A549 (cell line): ENCODE data around the gene MEAF6. TPM values are rescaled to one million over a fixed set of nuclear protein-coding genes. Genes with fewer than 3 reads are reported as not detected.

ENCODE experiments used
- ATAC-seq, 2 experiments: fragments of 200-7000 bp in 1 of 2; fragments of >200 bp in 1 of 2; cut with Nextera tagmentation in 1 of 2; cut with Tn5 transposase in 1 of 2; 3 replicates each; pipeline versions ENCODE4 v1.8.0 to v1.9.1; 2018 to 2020; ENCODE audit warnings: mild to moderate bottlenecking in 1 of 2, moderate library complexity in 1 of 2
- CTCF ChIA-PET: fragments of 300-600 bp; sonication (Branson Sonifier 250); formaldehyde crosslinking; extraction: SDS; loops from one replicate; lab custom pipeline; 2021; ENCODE audit warnings: antibody characterized with exemption, inconsistent platforms; lab: Yijun Ruan, JAX
- POLR2A ChIA-PET: fragments of 350-600 bp; formaldehyde crosslinking; extraction: SDS; loops from one replicate; lab custom pipeline; 2021; ENCODE audit warnings: antibody characterized with exemption, inconsistent platforms; lab: Yijun Ruan, JAX
- DNase-seq, 2 experiments: peaks; one replicate each; pipeline versions ENCODE4 v3.0.0 to v3.0.0-alpha.2; 2011 to 2016; ENCODE audit warnings: low read depth in 1 of 2, low spot score in 1 of 2
- FAIRE-seq: peaks from 2 replicates; lab custom pipeline; 2011; peaks lifted over from hg19 to GRCh38; lab: Jason Lieb, UNC
- H3K27ac ChIP-seq, 2 experiments: fragments of >200 bp; sonication (Bioruptor Twin); formaldehyde crosslinking; 3 replicates each; pipeline ENCODE4 v1.5.1; 2016 to 2017
- H3K4me1 ChIP-seq: fragments of >200 bp; sonication (Bioruptor Twin); formaldehyde crosslinking; 3 replicates; pipeline ENCODE4 v1.6.1; 2016
- H3K4me2 ChIP-seq: fragments of >200 bp; sonication (Bioruptor Twin); formaldehyde crosslinking; 3 replicates; pipeline ENCODE4 v1.6.1; 2016
- H3K4me3 ChIP-seq: fragments of >200 bp; sonication (Bioruptor Twin); formaldehyde crosslinking; 3 replicates; pipeline ENCODE4 v1.5.1; 2016
- H3K9me3 ChIP-seq: fragments of >200 bp; sonication (Bioruptor Twin); formaldehyde crosslinking; 3 replicates; pipeline ENCODE4 v1.6.1; 2016
- CBX2 ChIP-seq: fragments of 200-600 bp; sonication (generic); IDR thresholded peaks from 2 replicates; pipeline ENCODE4 v1.6.1; 2016; ENCODE audit warnings: low read depth, mild to moderate bottlenecking, borderline replicate concordance
- CBX8 ChIP-seq: fragments of 200-600 bp; sonication (generic); IDR thresholded peaks from 2 replicates; pipeline ENCODE4 v1.6.1; 2016
- CEBPB ChIP-seq, 2 experiments: fragments of >200 bp in 1 of 2; sonication (Bioruptor Twin) in 1 of 2; formaldehyde crosslinking in 1 of 2; IDR thresholded peaks; 2 replicates each; pipeline ENCODE4 v1.6.1; 2012 to 2016
- CHD2 ChIP-seq: fragments of 150-350 bp; IDR thresholded peaks from 2 replicates; pipeline ENCODE4 v1.6.1; 2014; ENCODE audit warnings: low read length; ENCODE audit not compliant: partially characterized antibody
- EHMT2 ChIP-seq: fragments of 200-600 bp; sonication (generic); IDR thresholded peaks from 2 replicates; pipeline ENCODE4 v1.6.1; 2016; ENCODE audit warnings: antibody characterized with exemption, low read depth, mild to moderate bottlenecking, moderate library complexity
- EP300 ChIP-seq, 2 experiments: fragments of >200 bp; sonication (Bioruptor Twin); formaldehyde crosslinking; IDR thresholded peaks; 2 replicates in 1 of 2; 3 replicates in 1 of 2; pipeline ENCODE4 v1.6.1; 2016 to 2017
- ESRRA ChIP-seq: fragments of 150-350 bp; IDR thresholded peaks from 2 replicates; pipeline ENCODE4 v1.6.1; 2014; ENCODE audit warnings: mild to moderate bottlenecking, low read length, borderline replicate concordance
- HDAC2 ChIP-seq: fragments of 200-600 bp; sonication (generic); IDR thresholded peaks from 2 replicates; pipeline ENCODE4 v1.6.1; 2016
- HEYL ChIP-seq: fragments of 250-450 bp; sonication (Bioruptor Pico); IDR thresholded peaks from 2 replicates; pipeline ENCODE4 v1.8.0; 2021; ENCODE audit warnings: mild to moderate bottlenecking, moderate library complexity
- HOXA7 ChIP-seq: fragments of 250-450 bp; sonication (Bioruptor Pico); IDR thresholded peaks from 2 replicates; pipeline ENCODE4 v1.5.0; 2020; ENCODE audit warnings: mild to moderate bottlenecking, moderate library complexity
- HOXB5 ChIP-seq: fragments of 250-450 bp; sonication (Bioruptor Pico); IDR thresholded peaks from 2 replicates; pipeline ENCODE4 v1.5.0; 2020; ENCODE audit warnings: mild to moderate bottlenecking, moderate library complexity
- JUNB ChIP-seq: fragments of >200 bp; sonication (Bioruptor Twin); formaldehyde crosslinking; IDR thresholded peaks from 2 replicates; pipeline ENCODE4 v1.6.1; 2016
- KDM5A ChIP-seq: fragments of 200-600 bp; sonication (generic); IDR thresholded peaks from 2 replicates; pipeline ENCODE4 v1.6.1; 2016; ENCODE audit warnings: antibody characterized with exemption, mild to moderate bottlenecking
- MAZ ChIP-seq: fragments of 150-350 bp; IDR thresholded peaks from 2 replicates; pipeline ENCODE4 v1.6.1; 2014; ENCODE audit warnings: antibody characterized with exemption, low read depth, low read length, borderline replicate concordance
- NFE2L2 ChIP-seq: fragments of 150-350 bp; conservative IDR thresholded peaks from 2 replicates; pipeline ENCODE4 v1.6.1; 2014; ENCODE audit warnings: low read length
- NR3C1 ChIP-seq: fragments of >200 bp; sonication (Bioruptor Twin); formaldehyde crosslinking; IDR thresholded peaks from 3 replicates; pipeline ENCODE4 v1.6.1; 2017
- POLR2AphosphoS2 ChIP-seq: conservative IDR thresholded peaks from 2 replicates; pipeline ENCODE4 v1.6.1; 2012; ENCODE audit warnings: low read length, improper control_type of control experiment, inconsistent platforms
- RAD21 ChIP-seq, 2 experiments: fragments of >200 bp in 1 of 2; sonication (Bioruptor Twin) in 1 of 2; formaldehyde crosslinking in 1 of 2; IDR thresholded peaks in 1 of 2; conservative IDR thresholded peaks in 1 of 2; 2 replicates in 1 of 2; 3 replicates in 1 of 2; pipeline ENCODE4 v1.6.1; 2012 to 2018; ENCODE audit warnings: inconsistent platforms in 1 of 2
- RARB ChIP-seq: fragments of 250-450 bp; sonication (Bioruptor Pico); IDR thresholded peaks from 2 replicates; pipeline ENCODE4 v1.8.0; 2021; ENCODE audit warnings: mild to moderate bottlenecking, moderate library complexity
- RFX5 ChIP-seq: fragments of 450-650 bp; IDR thresholded peaks from 2 replicates; pipeline ENCODE4 v1.7.1; 2014; ENCODE audit warnings: antibody characterized with exemption, mild to moderate bottlenecking, moderate library complexity
- SMC3 ChIP-seq: fragments of >200 bp; sonication (Bioruptor Twin); formaldehyde crosslinking; IDR thresholded peaks from 3 replicates; pipeline ENCODE4 v1.6.1; 2018; ENCODE audit warnings: inconsistent platforms
- TFCP2L1 ChIP-seq: fragments of 250-450 bp; sonication (Bioruptor Pico); IDR thresholded peaks from 2 replicates; pipeline ENCODE4 v1.5.0; 2021; ENCODE audit warnings: mild to moderate bottlenecking
- TP53 ChIP-seq: fragments of 250-450 bp; sonication (Bioruptor Pico); IDR thresholded peaks from 2 replicates; pipeline ENCODE4 v1.5.0; 2021; ENCODE audit warnings: mild to moderate bottlenecking, moderate library complexity
- ZC3H11A ChIP-seq: fragments of 450-650 bp; IDR thresholded peaks from 2 replicates; pipeline ENCODE4 v1.6.1; 2014; ENCODE audit warnings: antibody characterized with exemption, mild to moderate bottlenecking
- ZFP36 ChIP-seq: fragments of 450-650 bp; IDR thresholded peaks from 2 replicates; pipeline ENCODE4 v1.6.1; 2014; ENCODE audit warnings: borderline replicate concordance; ENCODE audit not compliant: partially characterized antibody
- WGBS: methylation state at CpG from one replicate; pipeline ENCODE4 v1.1.6; 2017; ENCODE audit errors: missing lambda C conversion rate; 5-methylcytosine and 5-hydroxymethylcytosine counted together
- polyA plus RNA-seq, 4 experiments: library from polyadenylated mRNA; depleted of rRNA in 3 of 4; stranded (reverse); fragments of >200 nt; fragmentation: RNase III in 1 of 4; extraction: RNeasy Plus Mini Kit Qiagen cat#74134 plus additional on column Dnase treatment in 1 of 4; gene quantifications; 2 replicates in 3 of 4; 3 replicates in 1 of 4; pipeline ENCODE4 v1.2.3, GENCODE V29; 2011 to 2017
- TF ChIP-seq, protein P1 (sequence below): fragments of >200 bp; sonication (Bioruptor Twin); formaldehyde crosslinking; IDR thresholded peaks from 2 replicates; pipeline ENCODE4 v1.6.1; 2016
- TF ChIP-seq, protein P2 (sequence below): fragments of >200 bp; sonication (Bioruptor Twin); formaldehyde crosslinking; IDR thresholded peaks from 3 replicates; pipeline ENCODE4 v1.5.1; 2016
- TF ChIP-seq, protein P3 (sequence below): fragments of 200-600 bp; sonication (generic); IDR thresholded peaks from 2 replicates; pipeline ENCODE4 v1.6.1; 2016; ENCODE audit warnings: antibody characterized with exemption, mild to moderate bottlenecking, moderate library complexity
- TF ChIP-seq, protein P4 (sequence below): fragments of 150-350 bp; IDR thresholded peaks from 2 replicates; pipeline ENCODE4 v1.6.1; 2014; ENCODE audit warnings: low read depth, mild to moderate bottlenecking, low read length

Gene MEAF6
- polyA plus RNA-seq, 2 of the 4 experiments (the other 2 are of a cell fraction), result 39.4 to 45.4 TPM

DNA sequence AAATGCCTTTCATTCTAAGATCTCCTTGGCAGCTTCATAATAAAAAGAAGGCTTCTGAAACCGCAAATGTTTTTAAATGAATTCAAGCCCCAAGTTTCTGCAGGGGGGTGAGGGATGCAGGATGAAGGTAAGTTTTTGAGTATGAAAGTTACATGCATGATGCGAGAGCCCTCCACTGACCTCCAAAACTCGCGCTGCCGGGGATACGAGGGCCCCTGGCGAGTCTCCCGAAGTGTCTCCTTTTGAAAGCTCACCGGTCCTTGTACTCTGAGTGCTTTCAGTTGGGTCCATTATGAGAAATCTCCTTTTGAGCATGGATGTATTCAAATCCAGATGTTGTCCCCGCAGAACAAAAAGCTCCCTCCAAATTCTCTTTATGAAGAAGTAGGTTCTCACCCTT is 59.0 kb downstream of the MEAF6 start:
- DNase-seq (no peak), FAIRE-seq (no peak)
- no peaks in the 10 kb centered on the region for H3K9me3 ChIP-seq
- POLR2A ChIA-PET, result interaction anchor here (1.0 to 1.9 kb wide), 6 partner anchors 10 to 59 kb away, joined by 3 to 5 read pairs (median 4); partner anchors contain the start of gene MEAF6
- TF ChIP-seq TP53 (CRISPR knock-in tag) (no peak), CBX8 (no peak), ZFP36 (no peak), HDAC2 (no peak), RARB (CRISPR knock-in tag) (no peak), KDM5A (no peak), JUNB (no peak), ZC3H11A (no peak), NFE2L2 (no peak), CBX2 (no peak), RFX5 (no peak), RAD21 (conservative IDR thresholded peaks at IDR 0.05 in 1 of 2, IDR thresholded peaks at IDR 0.05 in 1 of 2) (no peak)
- TF ChIP-seq, protein P1, sequence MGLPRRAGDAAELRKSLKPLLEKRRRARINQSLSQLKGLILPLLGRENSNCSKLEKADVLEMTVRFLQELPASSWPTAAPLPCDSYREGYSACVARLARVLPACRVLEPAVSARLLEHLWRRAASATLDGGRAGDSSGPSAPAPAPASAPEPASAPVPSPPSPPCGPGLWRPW, result no peak
- TF ChIP-seq, protein P2, sequence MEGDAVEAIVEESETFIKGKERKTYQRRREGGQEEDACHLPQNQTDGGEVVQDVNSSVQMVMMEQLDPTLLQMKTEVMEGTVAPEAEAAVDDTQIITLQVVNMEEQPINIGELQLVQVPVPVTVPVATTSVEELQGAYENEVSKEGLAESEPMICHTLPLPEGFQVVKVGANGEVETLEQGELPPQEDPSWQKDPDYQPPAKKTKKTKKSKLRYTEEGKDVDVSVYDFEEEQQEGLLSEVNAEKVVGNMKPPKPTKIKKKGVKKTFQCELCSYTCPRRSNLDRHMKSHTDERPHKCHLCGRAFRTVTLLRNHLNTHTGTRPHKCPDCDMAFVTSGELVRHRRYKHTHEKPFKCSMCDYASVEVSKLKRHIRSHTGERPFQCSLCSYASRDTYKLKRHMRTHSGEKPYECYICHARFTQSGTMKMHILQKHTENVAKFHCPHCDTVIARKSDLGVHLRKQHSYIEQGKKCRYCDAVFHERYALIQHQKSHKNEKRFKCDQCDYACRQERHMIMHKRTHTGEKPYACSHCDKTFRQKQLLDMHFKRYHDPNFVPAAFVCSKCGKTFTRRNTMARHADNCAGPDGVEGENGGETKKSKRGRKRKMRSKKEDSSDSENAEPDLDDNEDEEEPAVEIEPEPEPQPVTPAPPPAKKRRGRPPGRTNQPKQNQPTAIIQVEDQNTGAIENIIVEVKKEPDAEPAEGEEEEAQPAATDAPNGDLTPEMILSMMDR, result no peak
- TF ChIP-seq, all 56 proteins: peak for 0
- H3K4me3 ChIP-seq, result no peak overlapping the region
- H3K27ac ChIP-seq, result peak overlapping the region; percentile 84 to 93
- peak overlapping the region; percentile 54 for H3K4me2 ChIP-seq
- CTCF ChIA-PET, result interaction anchor here (0.6 to 13.1 kb wide), 16 partner anchors 11 to 351 kb away, joined by 3 to 209 read pairs (median 8); partner anchors contain the start of genes CDCA8, MEAF6 and ZC3H12A
- ATAC-seq, result no peak
- WGBS, result 83% methylated on average over 10 of the region's 10 CpGs
- H3K4me1 ChIP-seq, result peaks cover 54% of the 10 kb centered on the region

DNA sequence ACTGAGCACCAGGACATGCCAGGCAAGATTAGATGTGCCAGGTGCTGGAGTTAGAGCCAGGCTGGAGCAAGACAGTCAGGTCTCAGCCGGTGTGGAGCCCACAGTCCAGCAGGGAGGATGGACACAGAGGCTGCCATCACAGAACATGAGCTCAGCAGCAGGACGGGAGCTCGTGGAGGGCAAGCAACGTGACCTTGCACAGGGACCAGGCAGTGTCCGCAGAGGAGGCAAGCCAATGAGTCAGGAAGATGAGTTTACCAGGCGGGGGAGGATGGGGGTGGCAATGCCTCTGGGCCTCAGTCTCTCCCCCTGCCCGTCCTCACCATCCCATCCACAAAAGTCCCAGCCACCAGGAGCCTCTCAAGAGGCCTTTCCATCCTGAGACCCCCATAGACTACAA is 60.9 kb downstream of the MEAF6 start:
- WGBS, result 100% methylated on average over 1 of the region's 7 CpGs
- H3K4me1 ChIP-seq, result peaks cover 50% of the 10 kb centered on the region
- no peak for TF ChIP-seq EHMT2
- no peak for TF ChIP-seq ESRRA
- TF ChIP-seq CEBPB (IDR thresholded peaks at IDR 0.05), result no peak
- TF ChIP-seq EP300 (IDR thresholded peaks at IDR 0.05), result no peak
- TF ChIP-seq JUNB, result no peak
- no peak for TF ChIP-seq CHD2
- no peak for TF ChIP-seq MAZ
- TF ChIP-seq HOXA7 (CRISPR knock-in tag), result no peak
- TF ChIP-seq HOXB5, result no peak
- TF ChIP-seq NR3C1, result no peak
- TF ChIP-seq, protein P3, sequence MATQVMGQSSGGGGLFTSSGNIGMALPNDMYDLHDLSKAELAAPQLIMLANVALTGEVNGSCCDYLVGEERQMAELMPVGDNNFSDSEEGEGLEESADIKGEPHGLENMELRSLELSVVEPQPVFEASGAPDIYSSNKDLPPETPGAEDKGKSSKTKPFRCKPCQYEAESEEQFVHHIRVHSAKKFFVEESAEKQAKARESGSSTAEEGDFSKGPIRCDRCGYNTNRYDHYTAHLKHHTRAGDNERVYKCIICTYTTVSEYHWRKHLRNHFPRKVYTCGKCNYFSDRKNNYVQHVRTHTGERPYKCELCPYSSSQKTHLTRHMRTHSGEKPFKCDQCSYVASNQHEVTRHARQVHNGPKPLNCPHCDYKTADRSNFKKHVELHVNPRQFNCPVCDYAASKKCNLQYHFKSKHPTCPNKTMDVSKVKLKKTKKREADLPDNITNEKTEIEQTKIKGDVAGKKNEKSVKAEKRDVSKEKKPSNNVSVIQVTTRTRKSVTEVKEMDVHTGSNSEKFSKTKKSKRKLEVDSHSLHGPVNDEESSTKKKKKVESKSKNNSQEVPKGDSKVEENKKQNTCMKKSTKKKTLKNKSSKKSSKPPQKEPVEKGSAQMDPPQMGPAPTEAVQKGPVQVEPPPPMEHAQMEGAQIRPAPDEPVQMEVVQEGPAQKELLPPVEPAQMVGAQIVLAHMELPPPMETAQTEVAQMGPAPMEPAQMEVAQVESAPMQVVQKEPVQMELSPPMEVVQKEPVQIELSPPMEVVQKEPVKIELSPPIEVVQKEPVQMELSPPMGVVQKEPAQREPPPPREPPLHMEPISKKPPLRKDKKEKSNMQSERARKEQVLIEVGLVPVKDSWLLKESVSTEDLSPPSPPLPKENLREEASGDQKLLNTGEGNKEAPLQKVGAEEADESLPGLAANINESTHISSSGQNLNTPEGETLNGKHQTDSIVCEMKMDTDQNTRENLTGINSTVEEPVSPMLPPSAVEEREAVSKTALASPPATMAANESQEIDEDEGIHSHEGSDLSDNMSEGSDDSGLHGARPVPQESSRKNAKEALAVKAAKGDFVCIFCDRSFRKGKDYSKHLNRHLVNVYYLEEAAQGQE, result no peak
- TF ChIP-seq RARB (CRISPR knock-in tag), result no peak
- TF ChIP-seq, protein P4, sequence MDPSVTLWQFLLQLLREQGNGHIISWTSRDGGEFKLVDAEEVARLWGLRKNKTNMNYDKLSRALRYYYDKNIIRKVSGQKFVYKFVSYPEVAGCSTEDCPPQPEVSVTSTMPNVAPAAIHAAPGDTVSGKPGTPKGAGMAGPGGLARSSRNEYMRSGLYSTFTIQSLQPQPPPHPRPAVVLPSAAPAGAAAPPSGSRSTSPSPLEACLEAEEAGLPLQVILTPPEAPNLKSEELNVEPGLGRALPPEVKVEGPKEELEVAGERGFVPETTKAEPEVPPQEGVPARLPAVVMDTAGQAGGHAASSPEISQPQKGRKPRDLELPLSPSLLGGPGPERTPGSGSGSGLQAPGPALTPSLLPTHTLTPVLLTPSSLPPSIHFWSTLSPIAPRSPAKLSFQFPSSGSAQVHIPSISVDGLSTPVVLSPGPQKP, result no peak
- no peak for TF ChIP-seq SMC3
- no peak for TF ChIP-seq HEYL
- no peak for TF ChIP-seq POLR2AphosphoS2
- no peak for TF ChIP-seq TFCP2L1 (CRISPR knock-in tag)
- no peak for TF ChIP-seq ZC3H11A
- TF ChIP-seq RFX5, result no peak
- TF ChIP-seq, all 56 proteins: peak for 0
- CTCF ChIA-PET, result interaction anchor here (0.6 to 13.1 kb wide), 17 partner anchors 9 to 533 kb away, joined by 3 to 209 read pairs (median 4); partner anchors contain the start of genes DNALI1, MEAF6 and ZC3H12A
- FAIRE-seq (no peak), DNase-seq (no peak), ATAC-seq (no peak)
- POLR2A ChIA-PET, result no interaction called here
- Histone ChIP-seq H3K27ac (peak overlapping the region; percentile 84 to 93), H3K9me3 (no peaks in the 10 kb centered on the region), H3K4me3 (no peak overlapping the region), H3K4me2 (no peak overlapping the region)
